GM18519 (cell line): ENCODE measurements around the gene TENT5D.
"Not testable (repeated sequence)": the region's sequence is repeated elsewhere in the genome, so short reads cannot be mapped to it uniquely, and the experiment has no call there.

Experiments
- ATAC-seq: cut with Tn5 transposase; IDR thresholded peaks from one replicate; pipeline ENCODE4 v1.9.1; 2021; ENCODE audit warnings: mild to moderate bottlenecking, moderate library complexity; ENCODE audit not compliant: unreplicated experiment, low FRiP score

The TENT5D gene

GRCh38 chrX:80420147-80420546 lies at the start of gene TENT5D:
TSS of gene TENT5D (plus strand) at chrX:80420447. CDS start at chrX:80442540, 22,093 bp downstream.
- ATAC-seq, result no peak

- not testable (repeated sequence) for ATAC-seq
These were observed 34.6 kb upstream of the TENT5D start for GRCh38 chrX:80385651-80386050.

- no peak for ATAC-seq
These were observed 32.0 kb upstream of the TENT5D start for GRCh38 chrX:80388206-80388605.

GRCh38 chrX:80412042-80412441 lies 8.2 kb upstream of the TENT5D start:
- no peak for ATAC-seq

DNA sequence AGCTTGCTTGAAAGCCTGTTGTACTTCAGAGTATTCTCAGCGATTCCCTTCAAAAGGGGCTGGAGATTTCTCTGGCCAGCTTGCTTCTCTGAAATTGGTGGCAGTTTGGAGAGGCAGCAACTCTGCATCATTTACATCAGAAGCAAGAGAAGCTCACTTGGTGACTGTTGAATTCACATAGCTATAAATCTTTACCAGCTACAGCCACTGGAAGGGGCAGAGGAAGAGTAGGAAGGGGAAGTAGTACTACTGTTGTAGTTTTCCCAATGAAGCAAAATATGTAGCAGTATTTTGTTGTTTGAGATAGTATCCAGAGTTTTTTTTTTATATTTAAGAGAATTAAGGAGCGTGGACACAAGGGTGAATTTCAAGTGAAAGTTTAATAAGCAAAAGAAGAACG lies 2.8 kb downstream of the TENT5D start:
- no peak for ATAC-seq

- no peak for ATAC-seq
These were observed 3.5 kb downstream of the TENT5D start for GRCh38 chrX:80423744-80424143.

GRCh38 chrX:80430826-80431504 lies 10.7 kb downstream of the TENT5D start:
- ATAC-seq, result no peak

- no peak for ATAC-seq
These were observed 11.2 kb downstream of the TENT5D start for GRCh38 chrX:80431505-80431832.

- no peak for ATAC-seq
These were observed 12.2 kb downstream of the TENT5D start for GRCh38 chrX:80432441-80432840.

GRCh38 chrX:80432863-80433262 lies 12.6 kb downstream of the TENT5D start:
- no peak for ATAC-seq

- ATAC-seq, result not testable (repeated sequence)
These were observed 47.9 kb downstream of the TENT5D start for GRCh38 chrX:80468166-80468565.

GRCh38 chrX:80471582-80471981 lies 51.3 kb downstream of the TENT5D start:
- no peak for ATAC-seq

- ATAC-seq, result no peak
These were observed 65.3 kb downstream of the TENT5D start for GRCh38 chrX:80485543-80485942.

DNA sequence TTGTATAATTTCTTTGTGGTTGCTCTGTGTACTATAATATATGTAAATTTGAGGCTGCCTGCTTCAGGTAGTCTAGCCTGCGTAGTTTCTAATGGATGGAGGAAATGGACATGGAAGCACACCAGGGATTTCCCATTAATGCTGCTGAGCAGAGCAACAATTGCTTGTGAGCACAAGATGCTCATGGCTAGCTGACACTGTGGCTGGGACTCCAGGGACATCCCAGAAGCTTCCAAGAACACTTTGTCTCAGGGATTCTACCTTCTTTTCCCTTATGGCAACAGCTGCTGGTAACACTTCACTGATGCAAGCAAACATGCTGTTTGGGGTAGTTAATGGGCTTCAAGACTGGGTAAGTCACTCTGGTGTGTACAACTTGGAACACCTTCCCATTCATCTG lies 66.1 kb downstream of the TENT5D start:
- no peak for ATAC-seq

- no peak for ATAC-seq
These were observed 68.9 kb downstream of the TENT5D start for GRCh38 chrX:80489166-80489565.
